ENCODE results near the gene GGA3. TPM values are rescaled to one million over a fixed set of nuclear protein-coding genes. Genes with fewer than 3 reads are reported as not detected.

GGA3 gene
- total RNA-seq, 1 experiment from 2014 or later: 64.4 TPM

GRCh38 chr17:75242461-75243042, 18.9 kb downstream of the GGA3 start:
- no peaks in the 10 kb centered on the region for H3K9me3 Mint-ChIP-seq (ENCODE audit: low read depth, unreplicated experiment)
- H3K27ac Mint-ChIP-seq (ENCODE audit: unreplicated experiment): no peak overlapping the region
- H3K4me3 Mint-ChIP-seq (ENCODE audit: low read depth, unreplicated experiment): no peak overlapping the region
- no peak for DNase-seq
- H3K27me3 Mint-ChIP-seq (ENCODE audit: unreplicated experiment): no peaks in the 10 kb centered on the region
- H3K36me3 Mint-ChIP-seq (ENCODE audit: insufficient read depth, unreplicated experiment): peaks cover 63% of the 10 kb centered on the region
- intact Hi-C loops (cut with micrococcal nuclease; ENCODE audit: unreplicated experiment): no loop called here
- CTCF ChIA-PET: no interaction called here
- no TSS peak for BruUV-seq (replicated peaks)
- H3K4me1 Mint-ChIP-seq (ENCODE audit: low read depth, unreplicated experiment): peaks cover 8% of the 10 kb centered on the region
- TF ChIP-seq, protein P1, sequence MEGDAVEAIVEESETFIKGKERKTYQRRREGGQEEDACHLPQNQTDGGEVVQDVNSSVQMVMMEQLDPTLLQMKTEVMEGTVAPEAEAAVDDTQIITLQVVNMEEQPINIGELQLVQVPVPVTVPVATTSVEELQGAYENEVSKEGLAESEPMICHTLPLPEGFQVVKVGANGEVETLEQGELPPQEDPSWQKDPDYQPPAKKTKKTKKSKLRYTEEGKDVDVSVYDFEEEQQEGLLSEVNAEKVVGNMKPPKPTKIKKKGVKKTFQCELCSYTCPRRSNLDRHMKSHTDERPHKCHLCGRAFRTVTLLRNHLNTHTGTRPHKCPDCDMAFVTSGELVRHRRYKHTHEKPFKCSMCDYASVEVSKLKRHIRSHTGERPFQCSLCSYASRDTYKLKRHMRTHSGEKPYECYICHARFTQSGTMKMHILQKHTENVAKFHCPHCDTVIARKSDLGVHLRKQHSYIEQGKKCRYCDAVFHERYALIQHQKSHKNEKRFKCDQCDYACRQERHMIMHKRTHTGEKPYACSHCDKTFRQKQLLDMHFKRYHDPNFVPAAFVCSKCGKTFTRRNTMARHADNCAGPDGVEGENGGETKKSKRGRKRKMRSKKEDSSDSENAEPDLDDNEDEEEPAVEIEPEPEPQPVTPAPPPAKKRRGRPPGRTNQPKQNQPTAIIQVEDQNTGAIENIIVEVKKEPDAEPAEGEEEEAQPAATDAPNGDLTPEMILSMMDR (IDR thresholded peaks at IDR 0.05; ENCODE audit: unreplicated experiment): no peak

- BruUV-seq (replicated peaks): no TSS peak
- TF ChIP-seq, protein P1 (IDR thresholded peaks at IDR 0.05; ENCODE audit: unreplicated experiment): no peak
Measured at GRCh38 chr17:75241996-75242460, 19.4 kb downstream of the GGA3 start.

GRCh38 chr17:75241502-75241901, 19.9 kb downstream of the GGA3 start:
- no peak overlapping the region for H3K27ac Mint-ChIP-seq (ENCODE audit: unreplicated experiment)

More at GRCh38 chr17:75241996-75242460, 19.4 kb downstream of the GGA3 start:
- CTCF ChIA-PET: interaction anchor here (0.6 kb wide), 1 partner anchor 8 kb away, joined by 5 read pairs; no protein-coding TSS in a partner anchor
- intact Hi-C loops (cut with micrococcal nuclease; ENCODE audit: unreplicated experiment): no loop called here
- Mint-ChIP-seq H3K4me3 (ENCODE audit: low read depth, unreplicated experiment) (no peak overlapping the region), H3K27ac (ENCODE audit: unreplicated experiment) (no peak overlapping the region), H3K4me1 (ENCODE audit: low read depth, unreplicated experiment) (peaks cover 8% of the 10 kb centered on the region), H3K27me3 (ENCODE audit: unreplicated experiment) (no peaks in the 10 kb centered on the region), H3K36me3 (ENCODE audit: insufficient read depth, unreplicated experiment) (peaks cover 64% of the 10 kb centered on the region), H3K9me3 (ENCODE audit: low read depth, unreplicated experiment) (no peaks in the 10 kb centered on the region)
- DNase-seq: no peak

GRCh38 chr17:75241143-75241430, 20.3 kb downstream of the GGA3 start:
- BruUV-seq (replicated peaks): TSS peak; percentile 18
- intact Hi-C loops (cut with micrococcal nuclease; ENCODE audit: unreplicated experiment): no loop called here
- TF ChIP-seq, protein P1 (IDR thresholded peaks at IDR 0.05; ENCODE audit: unreplicated experiment): no peak

More at GRCh38 chr17:75241502-75241901, 19.9 kb downstream of the GGA3 start:
- TF ChIP-seq, protein P1 (IDR thresholded peaks at IDR 0.05; ENCODE audit: unreplicated experiment): no peak
- Mint-ChIP-seq H3K4me3 (ENCODE audit: low read depth, unreplicated experiment) (no peak overlapping the region), H3K4me1 (ENCODE audit: low read depth, unreplicated experiment) (peaks cover 8% of the 10 kb centered on the region), H3K9me3 (ENCODE audit: low read depth, unreplicated experiment) (no peaks in the 10 kb centered on the region), H3K27me3 (ENCODE audit: unreplicated experiment) (no peaks in the 10 kb centered on the region), H3K36me3 (ENCODE audit: insufficient read depth, unreplicated experiment) (peaks cover 60% of the 10 kb centered on the region)
- CTCF ChIA-PET: interaction anchor here (0.6 kb wide), 1 partner anchor 9 kb away, joined by 5 read pairs; no protein-coding TSS in a partner anchor
- intact Hi-C loops (cut with micrococcal nuclease; ENCODE audit: unreplicated experiment): no loop called here
- BruUV-seq (replicated peaks): no TSS peak
- DNase-seq: no peak

More at GRCh38 chr17:75241143-75241430, 20.3 kb downstream of the GGA3 start:
- no peak for DNase-seq
- no peaks in the 10 kb centered on the region for H3K9me3 Mint-ChIP-seq (ENCODE audit: low read depth, unreplicated experiment)
- no peaks in the 10 kb centered on the region for H3K27me3 Mint-ChIP-seq (ENCODE audit: unreplicated experiment)
- H3K36me3 Mint-ChIP-seq (ENCODE audit: insufficient read depth, unreplicated experiment): peaks cover 59% of the 10 kb centered on the region
- no peak overlapping the region for H3K4me3 Mint-ChIP-seq (ENCODE audit: low read depth, unreplicated experiment)
- peaks cover 8% of the 10 kb centered on the region for H3K4me1 Mint-ChIP-seq (ENCODE audit: low read depth, unreplicated experiment)
- no peak overlapping the region for H3K27ac Mint-ChIP-seq (ENCODE audit: unreplicated experiment)
- CTCF ChIA-PET: interaction anchor here (1.0 to 2.9 kb wide), 4 partner anchors 9 to 171 kb away, joined by 4 to 9 read pairs (median 6); partner anchors contain the start of genes GGA3 and MRPS7
